Measurements from ENCODE around the gene MIS18BP1.
"Not testable (repeated sequence)": the region's sequence is repeated elsewhere in the genome, so short reads cannot be mapped to it uniquely, and the experiment has no call there.

The MIS18BP1 gene

DNA sequence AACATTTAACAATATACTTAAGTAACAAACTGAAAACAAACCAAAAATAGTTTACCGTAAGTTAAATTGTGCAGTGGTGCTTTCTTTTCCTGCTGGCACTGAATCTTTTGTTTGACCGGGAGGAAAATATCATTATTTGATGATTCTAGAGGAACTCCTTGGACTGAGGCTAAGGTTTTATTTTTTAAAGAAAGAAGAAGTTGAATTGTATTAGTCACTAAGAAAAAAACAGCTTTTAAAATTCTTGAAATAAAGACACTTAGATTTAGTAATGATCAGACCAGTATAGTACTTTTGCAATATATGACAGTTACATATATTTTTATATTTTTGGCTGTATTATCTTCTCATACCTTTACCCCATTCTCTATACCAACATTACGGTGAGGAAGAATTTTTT, 10.3 kb downstream of the MIS18BP1 start:
- DNase-seq = no peak

DNA sequence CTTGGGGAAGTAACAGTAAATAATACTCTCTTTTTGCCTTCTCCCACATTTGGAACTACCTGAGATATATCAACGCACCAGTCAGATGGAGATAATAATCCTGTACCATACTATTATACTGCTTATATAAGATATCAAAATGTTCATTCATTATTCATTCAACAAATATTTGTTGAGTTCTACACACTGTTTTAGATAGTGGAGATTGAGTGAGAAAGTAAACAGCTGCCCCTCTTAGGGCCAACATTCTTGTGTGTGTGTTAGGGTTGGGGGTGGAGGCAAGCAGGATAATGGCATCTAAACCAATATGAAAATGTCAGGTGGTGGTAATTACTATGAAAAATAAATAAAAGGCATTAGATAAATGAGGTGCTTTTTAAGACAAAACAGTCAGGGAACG, 14.0 kb downstream of the MIS18BP1 start:
- DNase-seq = no peak

DNA sequence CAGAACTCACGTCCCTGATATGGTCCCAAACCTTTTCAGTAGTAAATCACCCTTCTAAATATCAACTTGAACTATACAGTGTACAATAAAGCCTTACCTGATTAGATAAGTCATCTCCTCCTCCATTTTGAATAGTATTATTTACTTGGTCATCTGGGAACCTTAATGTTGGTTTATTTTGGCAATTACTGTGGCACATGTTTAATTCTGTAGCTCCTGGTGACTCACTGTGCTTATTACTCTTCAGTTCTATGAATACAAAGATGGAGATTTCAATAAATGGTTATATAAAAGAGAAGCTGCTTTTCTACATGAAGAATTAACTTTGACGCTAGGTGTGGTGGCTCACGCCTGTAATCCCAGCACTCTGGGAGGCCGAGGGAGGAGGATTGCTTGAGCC, 25.4 kb downstream of the MIS18BP1 start:
- DNase-seq = no peak

DNA sequence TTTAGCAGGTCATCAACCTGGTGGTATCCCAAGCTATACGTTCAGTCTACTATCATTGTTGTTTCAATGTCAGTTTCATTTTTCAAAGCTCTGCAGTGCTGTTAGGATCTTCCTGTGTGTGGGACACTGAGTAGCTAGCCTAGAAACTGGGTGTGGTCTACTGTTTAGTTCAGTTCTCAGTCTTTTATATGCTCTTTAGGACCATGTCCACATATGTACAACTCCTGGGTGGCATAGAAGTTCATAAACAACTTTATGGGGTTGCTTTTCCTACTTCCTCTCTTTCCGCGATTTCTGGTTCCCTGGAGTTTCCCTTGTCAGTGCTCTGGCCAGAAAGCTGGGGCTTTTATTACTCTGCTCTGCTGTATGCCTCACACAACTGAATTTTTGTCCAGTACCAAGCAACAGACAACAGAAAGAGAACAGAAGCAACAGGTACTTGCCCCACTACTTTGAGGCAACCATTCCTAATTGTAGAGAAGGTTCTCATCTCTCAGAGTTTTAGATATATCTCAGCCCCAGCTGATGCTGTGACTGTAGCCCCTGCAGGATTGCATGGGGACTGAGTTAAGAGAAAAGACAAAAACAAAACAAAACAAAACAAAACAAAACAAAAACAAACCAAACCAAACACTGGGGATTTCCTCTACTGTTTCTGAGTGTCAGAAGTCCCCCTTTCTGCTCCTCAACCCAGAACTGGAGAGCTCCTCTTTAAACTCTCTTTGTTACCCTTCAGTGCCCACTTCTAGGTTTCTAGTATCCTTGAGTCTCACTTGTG, 30.3 kb downstream of the MIS18BP1 start:
- DNase-seq = no peak

DNA sequence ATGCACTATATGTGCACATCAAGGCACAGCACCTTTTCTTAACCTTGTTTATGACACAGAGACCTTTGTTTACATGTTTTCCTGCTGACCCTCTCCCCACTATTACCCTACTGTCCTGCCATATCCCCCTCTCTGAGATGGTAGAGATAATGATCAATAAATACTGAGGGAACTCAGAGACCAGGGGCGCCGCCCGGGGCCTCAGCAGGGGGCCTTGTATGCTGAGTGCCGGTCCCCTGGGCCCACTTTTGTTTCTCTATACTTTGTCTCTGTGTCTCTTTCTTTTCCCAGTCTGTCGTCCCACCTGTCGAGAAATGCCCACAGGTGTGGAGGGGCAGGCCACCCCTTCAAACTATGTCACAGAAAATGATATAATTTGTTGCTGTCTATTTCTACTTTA, 38.7 kb downstream of the MIS18BP1 start:
- not testable (repeated sequence) for DNase-seq

DNA sequence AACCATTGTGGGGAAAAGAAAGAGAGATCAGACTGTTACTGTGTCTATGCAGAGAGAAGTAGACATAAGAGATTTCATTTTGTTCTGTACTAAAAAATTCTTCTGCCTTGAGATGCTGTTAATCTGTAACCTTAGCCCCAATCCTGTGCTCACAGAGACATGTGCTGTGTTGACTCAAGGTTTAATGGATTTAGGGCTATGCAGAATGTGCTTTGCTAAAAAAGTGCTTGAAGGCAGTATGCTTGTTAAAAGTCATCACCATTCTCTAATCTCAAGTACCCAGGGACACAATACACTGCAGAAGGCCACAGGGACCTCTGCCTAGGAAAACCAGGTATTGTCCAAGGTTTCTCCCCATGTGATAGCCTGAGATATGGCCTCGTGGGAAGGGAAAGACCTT, 39.3 kb downstream of the MIS18BP1 start:
- DNase-seq = not testable (repeated sequence)

DNA sequence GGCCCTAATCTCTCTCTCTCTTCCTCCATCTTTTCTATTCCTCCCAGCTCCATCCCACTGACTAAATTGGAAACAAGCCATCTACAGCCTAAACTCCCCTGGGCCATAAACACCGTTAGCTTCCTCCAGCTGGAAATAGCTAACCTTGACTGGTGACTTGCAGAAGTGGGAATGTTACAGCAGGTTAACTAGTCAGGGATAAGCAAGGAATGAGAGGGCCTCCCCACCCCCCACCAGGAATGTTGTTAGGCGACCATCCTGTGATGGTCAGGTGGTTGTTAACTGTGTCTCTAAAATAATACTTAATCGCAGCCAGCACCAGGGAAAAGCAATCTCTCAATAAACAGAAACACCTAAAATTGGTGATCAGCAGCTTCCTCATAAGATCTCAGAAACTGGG, 40.8 kb downstream of the MIS18BP1 start:
- no peak for DNase-seq

DNA sequence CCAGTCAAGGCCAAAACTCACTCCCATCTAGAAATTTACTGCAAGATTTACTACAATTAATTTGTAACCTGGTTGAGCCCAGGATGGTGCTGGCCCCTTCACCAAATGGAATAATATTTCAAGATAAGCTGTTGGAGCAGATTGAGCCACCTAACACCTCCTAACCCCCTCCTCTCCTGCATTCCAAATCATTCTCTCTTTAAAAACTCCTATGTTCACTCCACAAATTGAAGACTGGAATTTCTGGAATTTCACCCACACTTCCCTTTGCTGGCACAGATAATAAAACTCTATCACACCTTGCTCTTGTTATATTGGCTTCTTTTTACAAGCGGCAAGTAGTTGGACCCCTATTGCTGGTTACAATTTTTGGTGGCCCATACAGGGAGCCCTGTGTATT, 41.7 kb downstream of the MIS18BP1 start:
- no peak for DNase-seq

DNA sequence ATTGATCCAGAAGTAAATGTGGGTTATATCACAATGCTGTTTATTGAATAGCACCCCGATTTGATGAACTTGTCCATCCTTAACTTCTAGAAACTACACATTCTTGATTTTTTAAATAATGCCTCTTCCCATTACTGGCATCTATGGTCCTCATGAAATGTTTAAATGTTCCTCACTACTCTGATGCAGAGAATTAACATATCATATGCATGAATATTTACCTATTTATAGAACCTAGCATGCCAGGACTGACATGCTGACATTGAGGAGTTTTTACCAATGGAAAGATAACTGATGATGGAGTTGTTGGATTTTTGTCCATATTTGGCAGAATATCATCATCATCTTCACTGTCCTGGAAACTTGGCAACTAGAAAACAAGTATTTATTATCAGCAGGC, 42.8 kb downstream of the MIS18BP1 start:
- no peak for DNase-seq

DNA sequence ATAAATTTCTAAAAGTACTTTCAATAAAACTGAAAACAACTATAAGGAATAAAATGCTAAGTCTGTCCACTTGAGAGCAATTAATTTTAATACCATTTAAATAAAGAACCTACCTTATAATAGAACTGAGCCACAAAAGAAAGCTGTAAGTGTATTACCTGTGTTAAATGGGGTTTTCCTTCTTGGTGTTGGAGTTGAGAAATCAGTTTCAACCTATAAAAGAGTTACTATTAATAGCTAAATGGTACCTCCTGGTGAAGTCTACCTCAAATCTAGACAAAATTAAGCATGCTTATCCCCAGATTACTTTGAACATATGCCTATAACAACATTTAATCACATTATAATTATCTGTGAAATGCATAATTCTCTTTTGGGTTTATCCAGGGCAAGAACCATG, 48.8 kb downstream of the MIS18BP1 start:
- no peak for DNase-seq

DNA sequence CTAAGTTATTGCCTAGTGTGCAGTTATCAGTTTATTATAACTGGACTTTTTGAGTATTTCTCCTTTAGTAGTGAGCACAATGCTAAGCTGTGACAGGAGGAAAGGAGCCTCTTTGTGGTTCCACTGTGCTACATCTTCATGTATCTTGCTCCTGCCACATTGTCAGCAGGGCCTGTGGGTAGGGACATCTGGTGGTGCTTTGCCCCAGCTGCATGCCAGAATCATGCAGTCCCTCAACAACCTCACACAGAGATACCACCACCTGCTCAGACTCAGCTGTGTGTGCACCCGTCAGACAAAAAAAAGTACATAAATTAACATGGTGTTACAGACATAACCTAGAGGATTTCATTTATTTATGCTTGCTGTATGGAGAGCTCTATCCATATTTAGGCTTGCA, 51.1 kb downstream of the MIS18BP1 start:
- no peak for DNase-seq

DNA sequence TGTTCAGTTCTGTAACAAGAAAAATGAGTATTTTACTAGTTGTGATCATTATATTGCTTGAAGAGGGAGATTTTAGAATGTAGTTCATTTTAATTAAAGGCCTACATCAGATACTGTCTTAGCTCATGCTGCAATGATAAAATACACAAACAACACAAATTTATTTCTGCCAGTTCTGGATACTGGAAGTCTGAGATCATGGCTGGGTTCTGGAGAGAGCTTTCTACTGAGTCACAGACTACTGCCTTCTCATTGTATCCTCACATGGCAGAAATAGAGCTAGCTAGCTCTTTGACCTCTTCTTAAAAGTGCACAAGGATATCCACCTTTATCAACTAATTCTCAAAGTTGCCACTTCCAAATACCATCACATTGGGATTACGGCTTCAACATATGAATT, 53.8 kb downstream of the MIS18BP1 start:
- no peak for DNase-seq

DNA sequence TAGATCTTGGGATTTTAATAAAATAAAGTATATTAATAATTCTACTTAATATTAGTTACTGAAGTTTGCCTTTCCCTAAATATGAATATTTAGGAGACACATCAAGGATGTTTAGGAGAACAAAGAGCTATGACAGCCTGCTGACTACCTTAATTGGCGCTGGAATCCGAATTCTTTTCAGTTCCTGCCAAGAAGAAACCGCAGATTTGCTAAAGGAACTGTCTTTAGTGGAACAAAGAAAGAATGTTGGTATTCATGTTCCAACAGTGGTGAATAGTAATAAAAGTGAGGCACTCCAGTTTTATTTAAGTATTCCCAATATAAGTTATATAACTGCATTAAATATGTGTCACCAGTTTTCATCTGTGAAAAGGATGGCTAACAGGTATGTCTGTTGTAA, 54.5 kb downstream of the MIS18BP1 start:
- no peak for DNase-seq

DNA sequence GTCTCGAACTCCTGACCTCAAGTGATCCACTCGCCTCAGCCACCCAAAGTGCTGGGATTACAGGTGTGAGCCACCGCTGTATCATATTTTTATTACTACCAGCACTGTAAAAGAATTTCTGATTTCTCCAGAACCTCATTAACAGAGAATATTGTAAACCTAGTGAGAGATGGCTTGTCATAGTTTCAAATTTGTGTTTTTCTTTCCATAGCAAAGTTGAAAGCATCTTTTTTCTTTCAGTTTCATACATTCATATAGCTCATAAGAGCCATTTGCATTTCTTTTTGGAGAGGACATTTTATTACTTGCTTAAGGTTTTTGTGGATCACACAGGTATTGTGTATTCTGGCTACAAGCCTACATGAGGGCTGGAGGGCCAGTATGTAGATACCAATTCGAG, 58.0 kb downstream of the MIS18BP1 start:
- DNase-seq = no peak

DNA sequence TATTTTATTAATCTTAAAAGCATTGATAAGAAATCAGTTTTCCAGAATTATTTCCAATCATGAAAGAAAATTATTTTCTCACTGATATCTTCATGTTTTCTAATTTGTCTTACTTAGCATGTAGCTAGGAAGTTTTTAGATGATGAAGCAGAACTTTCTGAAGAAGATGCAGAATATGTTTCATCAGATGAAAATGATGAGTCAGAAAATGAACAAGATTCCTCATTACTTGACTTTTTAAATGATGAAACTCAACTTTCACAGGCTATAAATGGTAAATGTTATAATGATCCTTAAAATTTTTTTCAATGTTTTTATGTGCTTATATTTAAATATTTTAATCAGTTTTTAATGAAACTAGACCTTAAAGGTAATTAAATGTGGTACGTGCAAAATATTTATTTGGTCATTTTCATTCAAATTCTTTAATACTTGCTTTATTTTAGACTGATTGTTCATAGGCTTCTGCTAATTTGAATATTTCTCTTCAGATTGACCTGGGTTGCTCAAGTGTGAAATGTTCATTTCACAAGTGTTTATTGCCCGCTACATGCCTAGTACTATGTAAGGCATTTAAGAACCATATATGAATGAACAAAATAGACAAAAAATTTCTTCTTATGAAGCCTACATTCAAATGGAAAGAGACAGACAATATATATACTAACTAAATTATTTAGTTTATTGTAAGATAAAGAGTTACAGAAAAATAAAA, 67.7 kb downstream of the MIS18BP1 start:
- DNase-seq = no peak

DNA sequence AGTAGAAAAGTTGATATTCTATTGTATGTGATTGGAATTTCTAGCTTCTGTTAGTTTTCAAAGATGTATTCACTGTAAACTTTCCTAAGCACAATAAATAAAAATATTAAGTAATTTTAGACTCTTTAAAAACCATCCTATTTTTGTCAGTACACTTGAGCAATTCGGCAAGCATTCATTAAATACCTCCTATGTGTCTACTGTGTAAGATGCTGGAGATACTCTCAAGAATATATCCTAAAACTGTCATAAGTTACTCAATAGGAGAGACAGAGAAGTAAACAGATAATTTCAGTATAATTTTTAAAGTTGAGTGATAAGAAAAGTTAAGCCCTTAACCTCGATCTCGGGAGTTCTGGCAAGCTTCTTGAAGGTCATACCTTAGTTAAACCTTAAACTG, 71.2 kb downstream of the MIS18BP1 start:
- no peak for DNase-seq

DNA sequence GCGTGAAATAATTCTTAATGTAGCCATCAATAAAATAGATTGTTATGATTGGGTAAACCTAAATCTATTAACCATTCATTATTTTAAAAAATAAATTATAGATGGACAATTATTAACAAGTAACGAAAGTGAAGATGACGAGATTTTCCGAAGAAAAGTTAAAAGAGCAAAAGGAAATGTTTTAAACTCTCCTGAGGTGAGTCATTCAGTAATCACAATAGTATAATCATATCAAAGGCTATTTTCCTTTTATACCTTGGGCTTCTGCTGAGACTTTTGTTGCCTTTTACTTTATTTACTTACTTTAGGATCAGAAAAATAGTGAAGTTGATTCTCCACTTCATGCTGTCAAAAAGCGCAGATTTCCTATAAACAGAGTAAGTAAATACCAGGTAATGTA, 71.7 kb downstream of the MIS18BP1 start:
- DNase-seq = no peak

DNA sequence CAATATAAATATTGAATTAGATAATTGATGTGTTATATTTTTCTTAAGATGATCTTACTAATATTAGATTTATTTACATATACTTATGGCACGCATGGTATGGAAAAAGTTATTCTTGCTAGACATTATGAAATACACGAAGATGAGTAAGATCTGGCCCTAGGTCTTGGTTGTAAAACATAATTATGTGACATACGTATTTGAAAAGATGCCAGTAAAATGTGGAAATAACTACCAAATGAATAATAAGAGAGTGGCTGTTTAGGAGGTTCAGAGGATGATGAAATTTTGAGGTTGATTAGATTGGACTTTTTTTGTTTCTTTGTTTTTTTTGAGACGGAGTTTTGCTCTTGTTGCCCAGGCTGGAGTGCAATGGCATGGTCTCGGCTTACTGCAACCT, 75.9 kb downstream of the MIS18BP1 start:
- DNase-seq = no peak

DNA sequence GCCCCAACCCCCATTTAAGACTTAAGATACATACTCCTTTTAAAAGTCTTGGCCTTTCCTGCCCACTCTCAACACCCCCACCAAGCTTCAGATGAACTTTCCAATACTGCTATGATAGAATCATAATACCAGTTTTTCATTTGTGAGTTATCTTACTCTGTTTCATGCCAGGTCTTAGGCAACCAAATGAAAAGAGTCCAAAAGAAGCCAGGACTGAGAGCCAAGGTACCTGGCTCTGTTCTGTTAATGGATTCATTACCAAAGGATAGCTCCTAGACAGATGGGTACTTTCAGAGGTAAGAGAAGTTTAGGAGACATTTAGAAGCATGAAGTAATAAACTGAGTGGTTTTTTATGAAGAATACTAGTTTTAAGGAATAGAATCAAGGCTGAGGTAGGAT, 83.1 kb downstream of the MIS18BP1 start:
- no peak for DNase-seq

DNA sequence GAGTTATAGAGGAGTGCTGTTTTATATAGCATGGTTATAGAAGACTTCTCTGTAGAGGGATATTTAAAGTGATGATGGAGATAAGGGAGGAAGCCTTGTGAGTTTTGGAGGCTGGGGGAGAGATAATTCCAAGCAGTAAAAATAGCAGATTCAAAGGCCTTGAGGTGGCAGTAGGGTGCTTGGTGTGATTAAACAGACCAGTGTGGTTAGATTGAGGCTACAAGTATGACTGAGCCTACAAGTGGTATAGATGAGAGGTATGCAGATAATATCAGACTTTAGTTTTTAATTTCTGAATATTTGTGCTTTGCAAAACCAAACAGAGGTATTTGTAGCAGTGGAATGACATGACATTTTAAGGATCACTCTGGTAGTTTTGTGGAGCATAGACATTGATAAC, 96.9 kb downstream of the MIS18BP1 start:
- DNase-seq = no peak
